ENCODE measurements around the gene LONRF3. TPM values are rescaled to one million over a fixed set of nuclear protein-coding genes. Genes with fewer than 3 reads are reported as not detected.

The LONRF3 gene
- total and polyA plus RNA-seq, 2 experiments from 2014 or later: 2.6 to 6.5 TPM

DNA sequence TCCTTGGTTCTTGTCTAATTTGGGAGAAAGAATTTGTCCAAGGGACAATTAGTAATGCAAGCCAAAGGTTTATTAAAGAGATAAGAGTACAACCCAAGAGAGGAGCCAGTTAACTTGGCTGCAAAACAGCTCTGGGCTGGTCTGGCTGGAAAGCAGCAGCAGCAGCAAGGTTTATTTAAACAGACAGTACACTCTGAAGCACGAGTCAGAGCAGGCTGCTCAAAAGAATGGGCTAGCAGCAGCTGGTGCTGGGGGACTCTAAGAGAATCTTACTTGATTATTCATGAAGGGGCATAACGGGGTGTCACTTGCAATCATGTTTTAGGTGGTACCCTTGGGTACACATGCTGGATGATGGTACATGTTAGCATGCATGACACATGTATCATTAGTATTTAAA is 81.3 kb downstream of the LONRF3 start:
- Histone ChIP-seq H3K4me3 (no peak overlapping the region), H3K4me1 (ENCODE audit: insufficient read depth) (no peaks in the 10 kb centered on the region), H4K20me1 (ENCODE audit: insufficient read depth, poor library complexity, severe bottlenecking) (no peaks in the 10 kb centered on the region), H3K27me3 (no peaks in the 10 kb centered on the region), H3K27ac (no peak overlapping the region), H3K36me3 (replicated peaks; ENCODE audit: insufficient read depth, low read depth) (no peaks in the 10 kb centered on the region), H2AFZ (no peak overlapping the region), H3K9me3 (ENCODE audit: low read depth) (no peaks in the 10 kb centered on the region), H3K4me2 (no peak overlapping the region), H3K79me2 (no peaks in the 10 kb centered on the region), H3K9me2 (replicated peaks; ENCODE audit: insufficient read depth) (no peaks in the 10 kb centered on the region)
- WGBS (ENCODE audit: low lambda C conversion rate, missing lambda C conversion rate): 47% methylated on average over 2 of the region's 2 CpGs
- no peak for DNase-seq (ENCODE audit: low spot score)
- TF ChIP-seq EZH2phosphoT487 (IDR thresholded peaks at IDR 0.05; ENCODE audit: low read depth, severe bottlenecking, unreplicated experiment): no peak
- TF ChIP-seq, protein P1, sequence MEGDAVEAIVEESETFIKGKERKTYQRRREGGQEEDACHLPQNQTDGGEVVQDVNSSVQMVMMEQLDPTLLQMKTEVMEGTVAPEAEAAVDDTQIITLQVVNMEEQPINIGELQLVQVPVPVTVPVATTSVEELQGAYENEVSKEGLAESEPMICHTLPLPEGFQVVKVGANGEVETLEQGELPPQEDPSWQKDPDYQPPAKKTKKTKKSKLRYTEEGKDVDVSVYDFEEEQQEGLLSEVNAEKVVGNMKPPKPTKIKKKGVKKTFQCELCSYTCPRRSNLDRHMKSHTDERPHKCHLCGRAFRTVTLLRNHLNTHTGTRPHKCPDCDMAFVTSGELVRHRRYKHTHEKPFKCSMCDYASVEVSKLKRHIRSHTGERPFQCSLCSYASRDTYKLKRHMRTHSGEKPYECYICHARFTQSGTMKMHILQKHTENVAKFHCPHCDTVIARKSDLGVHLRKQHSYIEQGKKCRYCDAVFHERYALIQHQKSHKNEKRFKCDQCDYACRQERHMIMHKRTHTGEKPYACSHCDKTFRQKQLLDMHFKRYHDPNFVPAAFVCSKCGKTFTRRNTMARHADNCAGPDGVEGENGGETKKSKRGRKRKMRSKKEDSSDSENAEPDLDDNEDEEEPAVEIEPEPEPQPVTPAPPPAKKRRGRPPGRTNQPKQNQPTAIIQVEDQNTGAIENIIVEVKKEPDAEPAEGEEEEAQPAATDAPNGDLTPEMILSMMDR (IDR thresholded peaks at IDR 0.05; ENCODE audit: poor library complexity): no peak
- TF ChIP-seq EZH2 (IDR thresholded peaks at IDR 0.05; ENCODE audit: borderline replicate concordance): no peak

DNA sequence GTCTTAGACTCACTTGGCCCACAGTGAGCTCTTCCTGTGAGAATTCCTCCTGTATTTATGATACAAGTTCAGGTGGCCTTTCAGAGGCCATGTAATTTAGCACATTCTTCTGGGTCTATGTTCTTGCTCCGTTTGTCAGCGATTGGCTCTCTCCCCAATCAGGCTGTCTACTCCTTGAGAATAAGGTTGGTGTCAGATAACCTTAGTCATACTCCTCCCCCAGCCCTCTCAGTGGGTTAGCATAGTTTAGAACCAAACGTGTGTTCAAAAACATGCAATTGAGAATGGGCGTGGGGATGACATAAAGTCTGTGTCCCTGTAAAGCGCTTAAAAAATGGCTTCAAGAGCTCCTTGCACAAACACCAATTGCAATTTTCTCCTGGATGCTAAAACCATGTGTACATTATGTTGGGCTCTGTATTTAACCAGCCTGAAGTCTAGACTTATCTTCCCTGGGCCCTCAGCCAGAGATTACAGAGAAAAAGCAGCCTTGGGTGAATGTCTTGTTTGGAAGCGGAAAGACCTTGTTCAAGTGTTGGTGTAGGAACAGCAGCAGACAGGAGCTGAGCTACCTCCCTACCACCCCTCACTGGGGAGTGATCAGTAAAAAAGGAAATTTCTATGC is 88.4 kb downstream of the LONRF3 start:
- H3K27ac ChIP-seq: no peak overlapping the region
- DNase-seq (ENCODE audit: low spot score): no peak
- H3K4me3 ChIP-seq: no peak overlapping the region
- no peaks in the 10 kb centered on the region for H4K20me1 ChIP-seq (ENCODE audit: insufficient read depth, poor library complexity, severe bottlenecking)
- H3K27me3 ChIP-seq: no peaks in the 10 kb centered on the region
- H3K36me3 ChIP-seq (replicated peaks; ENCODE audit: insufficient read depth, low read depth): no peaks in the 10 kb centered on the region
- no peaks in the 10 kb centered on the region for H3K79me2 ChIP-seq
- 57% methylated on average over 6 of the region's 6 CpGs for WGBS (ENCODE audit: low lambda C conversion rate, missing lambda C conversion rate)
- H3K4me2 ChIP-seq: no peak overlapping the region
- no peaks in the 10 kb centered on the region for H3K9me3 ChIP-seq (ENCODE audit: low read depth)
- H2AFZ ChIP-seq: no peak overlapping the region
- peaks cover 5% of the 10 kb centered on the region for H3K4me1 ChIP-seq (ENCODE audit: insufficient read depth)
- H3K9me2 ChIP-seq (replicated peaks; ENCODE audit: insufficient read depth): no peaks in the 10 kb centered on the region
- TF ChIP-seq, protein P1 (IDR thresholded peaks at IDR 0.05; ENCODE audit: poor library complexity): no peak
- no peak for TF ChIP-seq EZH2 (IDR thresholded peaks at IDR 0.05; ENCODE audit: borderline replicate concordance)
- TF ChIP-seq EZH2phosphoT487 (IDR thresholded peaks at IDR 0.05; ENCODE audit: low read depth, severe bottlenecking, unreplicated experiment): no peak

- TF ChIP-seq EZH2 (IDR thresholded peaks at IDR 0.05; ENCODE audit: borderline replicate concordance) (no peak), EZH2phosphoT487 (IDR thresholded peaks at IDR 0.05; ENCODE audit: low read depth, severe bottlenecking, unreplicated experiment) (no peak)
- TF ChIP-seq, protein P1 (IDR thresholded peaks at IDR 0.05; ENCODE audit: poor library complexity): no peak
- H3K9me3 ChIP-seq (ENCODE audit: low read depth): no peaks in the 10 kb centered on the region
- no peak overlapping the region for H3K4me3 ChIP-seq
- no peaks in the 10 kb centered on the region for H3K9me2 ChIP-seq (replicated peaks; ENCODE audit: insufficient read depth)
- H3K36me3 ChIP-seq (replicated peaks; ENCODE audit: insufficient read depth, low read depth): no peaks in the 10 kb centered on the region
- H3K4me2 ChIP-seq: no peak overlapping the region
- no peak overlapping the region for H3K27ac ChIP-seq
- no peaks in the 10 kb centered on the region for H3K27me3 ChIP-seq
- no peak for DNase-seq (ENCODE audit: low spot score)
- H2AFZ ChIP-seq: no peak overlapping the region
- no peaks in the 10 kb centered on the region for H3K79me2 ChIP-seq
- H3K4me1 ChIP-seq (ENCODE audit: insufficient read depth): peaks cover 5% of the 10 kb centered on the region
- 85% methylated on average over 7 of the region's 7 CpGs for WGBS (ENCODE audit: low lambda C conversion rate, missing lambda C conversion rate)
- no peaks in the 10 kb centered on the region for H4K20me1 ChIP-seq (ENCODE audit: insufficient read depth, poor library complexity, severe bottlenecking)
These were observed 89.0 kb downstream of the LONRF3 start for GRCh38 chrX:119063428-119063827.
